ENCODE data around the gene RUNDC1.

- TF ChIP-seq, protein P1, sequence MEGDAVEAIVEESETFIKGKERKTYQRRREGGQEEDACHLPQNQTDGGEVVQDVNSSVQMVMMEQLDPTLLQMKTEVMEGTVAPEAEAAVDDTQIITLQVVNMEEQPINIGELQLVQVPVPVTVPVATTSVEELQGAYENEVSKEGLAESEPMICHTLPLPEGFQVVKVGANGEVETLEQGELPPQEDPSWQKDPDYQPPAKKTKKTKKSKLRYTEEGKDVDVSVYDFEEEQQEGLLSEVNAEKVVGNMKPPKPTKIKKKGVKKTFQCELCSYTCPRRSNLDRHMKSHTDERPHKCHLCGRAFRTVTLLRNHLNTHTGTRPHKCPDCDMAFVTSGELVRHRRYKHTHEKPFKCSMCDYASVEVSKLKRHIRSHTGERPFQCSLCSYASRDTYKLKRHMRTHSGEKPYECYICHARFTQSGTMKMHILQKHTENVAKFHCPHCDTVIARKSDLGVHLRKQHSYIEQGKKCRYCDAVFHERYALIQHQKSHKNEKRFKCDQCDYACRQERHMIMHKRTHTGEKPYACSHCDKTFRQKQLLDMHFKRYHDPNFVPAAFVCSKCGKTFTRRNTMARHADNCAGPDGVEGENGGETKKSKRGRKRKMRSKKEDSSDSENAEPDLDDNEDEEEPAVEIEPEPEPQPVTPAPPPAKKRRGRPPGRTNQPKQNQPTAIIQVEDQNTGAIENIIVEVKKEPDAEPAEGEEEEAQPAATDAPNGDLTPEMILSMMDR (IDR thresholded peaks at IDR 0.05) = no peak
- no peak for TF ChIP-seq POLR2A (IDR thresholded peaks at IDR 0.05)
Measured at GRCh38 chr17:43015579-43015978, 35.2 kb downstream of the RUNDC1 start.
